Calu3 (cell line): ENCODE measurements around the gene SMCP. TPM values are rescaled to one million over a fixed set of nuclear protein-coding genes. Genes with fewer than 3 reads are reported as not detected.

ENCODE experiments used
- BruUV-seq: library from RNA; stranded (reverse); fragments of 400-500 nt; replicated peaks from 2 replicates; lab custom pipeline; 2021; lab: Mats Ljungman, UMichigan
- CTCF ChIA-PET: fragments of 300-600 bp; sonication (Branson Sonifier 250); formaldehyde crosslinking; loops from one replicate; lab custom pipeline; 2022; ENCODE audit warnings: antibody characterized with exemption; lab: Charles Lee
- DNase-seq: peaks from one replicate; pipeline ENCODE4 v3.0.0; 2022
- H3K27ac Mint-ChIP-seq: one replicate; pipeline ENCODE4 v1.8.0; 2022; ENCODE audit warnings: mixed read lengths; ENCODE audit not compliant: unreplicated experiment
- H3K27me3 Mint-ChIP-seq: one replicate; pipeline ENCODE4 v1.8.0; 2022; ENCODE audit warnings: mixed read lengths; ENCODE audit not compliant: unreplicated experiment
- H3K36me3 Mint-ChIP-seq: one replicate; pipeline ENCODE4 v1.8.0; 2022; ENCODE audit warnings: mild to moderate bottlenecking, moderate library complexity, mixed read lengths; ENCODE audit not compliant: insufficient read depth, unreplicated experiment
- H3K4me1 Mint-ChIP-seq: one replicate; pipeline ENCODE4 v1.8.0; 2022; ENCODE audit warnings: mild to moderate bottlenecking, low read depth, mixed read lengths; ENCODE audit not compliant: unreplicated experiment
- H3K4me3 Mint-ChIP-seq: one replicate; pipeline ENCODE4 v1.8.0; 2022; ENCODE audit warnings: mild to moderate bottlenecking, low read depth, moderate library complexity, mixed read lengths; ENCODE audit not compliant: unreplicated experiment
- H3K9me3 Mint-ChIP-seq: one replicate; pipeline ENCODE4 v1.8.0; 2022; ENCODE audit warnings: low read depth, mixed read lengths; ENCODE audit not compliant: unreplicated experiment
- CTCF ChIP-seq: fragments of 200-600 bp; IDR thresholded peaks from one replicate; pipeline ENCODE4 v1.8.0; 2022; ENCODE audit warnings: antibody characterized with exemption; ENCODE audit not compliant: unreplicated experiment
- intact Hi-C: fragments of 100-400 bp; cut with micrococcal nuclease; formaldehyde crosslinking; loops from one replicate; pipeline ENCODE4 v1.10.0; 2022; ENCODE audit not compliant: unreplicated experiment
- total RNA-seq: library from RNA; stranded (reverse); gene quantifications from 2 replicates; pipeline ENCODE4 v1.2.3, GENCODE V29; 2022

SMCP gene
- total RNA-seq, 1 experiment from 2014 or later = not detected

DNA sequence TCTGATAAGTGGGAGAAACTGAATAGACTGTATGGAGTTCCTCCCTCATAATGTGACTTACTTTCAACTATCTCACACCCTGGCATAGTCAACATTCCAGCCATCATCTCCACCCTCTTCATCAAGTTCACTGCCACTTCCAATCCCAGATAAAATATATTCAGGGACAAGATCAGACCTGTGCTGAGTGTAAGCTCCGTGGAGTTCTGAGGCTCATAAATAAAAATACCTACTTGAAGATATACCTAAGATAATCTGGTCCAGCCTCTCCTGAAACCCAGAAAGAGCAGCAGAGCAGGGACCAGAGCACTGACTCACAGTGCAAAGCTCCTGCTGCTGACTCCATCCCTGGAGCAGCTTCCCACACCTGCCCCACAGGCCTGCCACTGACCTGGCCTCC is 20.1 kb upstream of the SMCP start:
- Mint-ChIP-seq H3K27ac (no peak overlapping the region), H3K9me3 (no peaks in the 10 kb centered on the region), H3K4me1 (no peaks in the 10 kb centered on the region), H3K27me3 (peaks cover 55% of the 10 kb centered on the region), H3K36me3 (no peaks in the 10 kb centered on the region), H3K4me3 (no peak overlapping the region)
- no peak for DNase-seq
- BruUV-seq = no TSS peak
- intact Hi-C loops = no loop called here
- no peak for TF ChIP-seq CTCF
- CTCF ChIA-PET = no interaction called here

DNA sequence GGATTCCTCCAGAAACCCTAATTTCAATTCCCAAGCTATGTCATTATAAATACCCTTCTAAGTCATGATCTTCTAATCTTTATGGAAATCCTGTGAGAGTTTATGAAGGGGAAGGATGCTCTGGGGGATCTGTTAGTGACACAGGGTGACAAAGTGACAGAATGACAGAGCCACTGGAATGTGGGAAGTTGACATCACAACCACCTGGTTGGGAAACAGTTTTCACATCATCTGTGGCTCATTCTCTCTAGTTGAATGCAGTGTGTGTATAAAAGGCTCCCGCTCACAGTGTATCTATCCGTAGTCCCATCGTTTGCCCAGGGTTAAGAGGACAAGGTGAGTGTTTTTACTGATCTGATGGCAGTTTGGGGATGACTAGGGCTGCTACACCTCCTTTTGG is 18.4 kb upstream of the SMCP start, which contains the start of gene LCE7A:
Gene LCE7A, plus strand, starts transcription at position 301 of the 400 bp plus-strand sequence. CDS start 702 bp downstream, outside the sequence.
- CTCF ChIA-PET = interaction anchor here (0.6 kb wide), 1 partner anchor 69 kb away, joined by 4 read pairs; no protein-coding TSS in a partner anchor
- H3K36me3 Mint-ChIP-seq = no peaks in the 10 kb centered on the region
- TF ChIP-seq CTCF = no peak
- no peak within 1 kb of the TSS for H3K4me3 Mint-ChIP-seq
- no peaks in the 10 kb centered on the region for H3K4me1 Mint-ChIP-seq
- H3K27ac Mint-ChIP-seq = no peak within 1 kb of the TSS
- intact Hi-C loops = no loop called here
- H3K27me3 Mint-ChIP-seq = peaks cover 44% of the 10 kb centered on the region
- DNase-seq = no peak
- no TSS peak for BruUV-seq
- H3K9me3 Mint-ChIP-seq = no peaks in the 10 kb centered on the region

DNA sequence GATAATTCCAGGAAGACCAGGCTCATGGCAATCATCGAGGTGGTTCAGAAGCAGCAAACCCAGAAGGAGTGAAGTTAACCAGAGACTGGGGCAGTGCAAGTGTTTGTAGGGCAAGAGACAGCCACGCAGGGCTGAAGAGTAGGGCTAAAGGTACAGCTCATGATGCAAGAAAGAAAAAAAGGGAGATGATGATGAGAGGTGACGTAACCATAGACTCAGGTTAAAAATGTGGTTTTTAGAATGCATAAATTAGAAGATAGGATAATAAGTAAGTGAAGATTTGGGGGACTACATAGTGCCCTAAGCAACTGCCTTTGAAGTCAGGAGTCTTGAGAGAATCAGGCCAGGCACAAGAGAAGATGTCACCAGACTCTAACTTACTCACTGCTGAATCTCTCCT is 18.0 kb upstream of the SMCP start:
- CTCF ChIA-PET = interaction anchor here (0.6 kb wide), 1 partner anchor 69 kb away, joined by 4 read pairs; no protein-coding TSS in a partner anchor
- no TSS peak for BruUV-seq
- Mint-ChIP-seq H3K4me1 (no peaks in the 10 kb centered on the region), H3K4me3 (no peak overlapping the region), H3K36me3 (no peaks in the 10 kb centered on the region), H3K9me3 (no peaks in the 10 kb centered on the region), H3K27ac (no peak overlapping the region), H3K27me3 (peaks cover 44% of the 10 kb centered on the region)
- no peak for DNase-seq
- TF ChIP-seq CTCF = no peak
- intact Hi-C loops = no loop called here

- Mint-ChIP-seq H3K27me3 (peaks cover 44% of the 10 kb centered on the region), H3K4me3 (no peak overlapping the region), H3K27ac (no peak overlapping the region), H3K9me3 (no peaks in the 10 kb centered on the region), H3K4me1 (no peaks in the 10 kb centered on the region), H3K36me3 (no peaks in the 10 kb centered on the region)
- intact Hi-C loops = no loop called here
- DNase-seq = no peak
- BruUV-seq = no TSS peak
- TF ChIP-seq CTCF = no peak
- CTCF ChIA-PET = no interaction called here
Measured at GRCh38 chr1:152861374-152861773, 16.7 kb upstream of the SMCP start.
